ENCODE measurements around the gene PARVB. TPM values are rescaled to one million over a fixed set of nuclear protein-coding genes. Genes with fewer than 3 reads are reported as not detected.

Gene PARVB, protein sequence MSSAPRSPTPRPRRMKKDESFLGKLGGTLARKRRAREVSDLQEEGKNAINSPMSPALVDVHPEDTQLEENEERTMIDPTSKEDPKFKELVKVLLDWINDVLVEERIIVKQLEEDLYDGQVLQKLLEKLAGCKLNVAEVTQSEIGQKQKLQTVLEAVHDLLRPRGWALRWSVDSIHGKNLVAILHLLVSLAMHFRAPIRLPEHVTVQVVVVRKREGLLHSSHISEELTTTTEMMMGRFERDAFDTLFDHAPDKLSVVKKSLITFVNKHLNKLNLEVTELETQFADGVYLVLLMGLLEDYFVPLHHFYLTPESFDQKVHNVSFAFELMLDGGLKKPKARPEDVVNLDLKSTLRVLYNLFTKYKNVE
- total RNA-seq, result 122 and 123 TPM in 2 replicates

DNA sequence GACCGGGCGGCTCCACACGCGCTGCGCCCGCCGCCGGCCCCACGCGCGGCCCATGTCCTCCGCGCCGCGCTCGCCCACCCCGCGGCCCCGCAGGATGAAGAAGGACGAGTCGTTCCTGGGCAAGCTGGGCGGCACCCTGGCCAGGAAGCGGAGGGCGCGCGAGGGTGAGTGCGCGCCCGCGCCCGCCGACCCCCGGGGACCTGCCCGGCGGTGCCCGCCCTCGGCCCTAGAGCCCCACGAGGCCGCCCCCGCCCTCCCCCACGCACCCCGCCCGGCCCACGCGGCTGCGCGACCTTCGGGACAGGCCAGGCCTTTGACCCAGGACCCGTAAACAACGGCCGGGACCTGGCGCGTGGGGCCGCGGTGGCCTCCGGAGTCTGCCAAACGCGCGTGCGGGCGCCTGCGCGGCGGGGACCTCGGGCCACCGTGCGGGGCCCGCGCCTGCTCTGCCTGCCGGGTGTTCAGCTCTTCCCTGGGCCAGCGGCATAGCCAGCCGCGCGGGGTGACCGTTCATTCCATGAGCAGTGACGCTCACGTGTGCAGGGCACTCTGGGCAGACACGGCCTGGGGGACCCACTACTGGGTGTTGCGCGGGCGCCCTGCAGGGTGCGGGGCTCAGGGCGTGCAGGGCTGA is at the start of gene PARVB:
PARVB (plus strand) TSS at position 15 of the 634 bp plus-strand sequence; CDS start at position 53, 38 bp downstream.
- H3K4me1 Mint-ChIP-seq (ENCODE audit: low read depth), result peaks cover 42% of the 10 kb centered on the region
- H3K27me3 Mint-ChIP-seq (ENCODE audit: low read depth), result no peaks in the 10 kb centered on the region
- H3K4me3 Mint-ChIP-seq (ENCODE audit: low read depth), result peak within 1 kb of the TSS; percentile 94
- DNase-seq (ENCODE audit: low spot score), result peak; percentile 21
- H3K36me3 Mint-ChIP-seq (ENCODE audit: low read depth), result peaks cover 30% of the 10 kb centered on the region
- H3K9me3 Mint-ChIP-seq, result no peaks in the 10 kb centered on the region
- intact Hi-C loops (cut with micrococcal nuclease), result loop anchor here (10.0 kb wide), 3 partner anchors 60 to 160 kb away; partner anchors contain the start of genes PARVG and SAMM50
- peak within 1 kb of the TSS; percentile 98 for H3K27ac Mint-ChIP-seq

DNA sequence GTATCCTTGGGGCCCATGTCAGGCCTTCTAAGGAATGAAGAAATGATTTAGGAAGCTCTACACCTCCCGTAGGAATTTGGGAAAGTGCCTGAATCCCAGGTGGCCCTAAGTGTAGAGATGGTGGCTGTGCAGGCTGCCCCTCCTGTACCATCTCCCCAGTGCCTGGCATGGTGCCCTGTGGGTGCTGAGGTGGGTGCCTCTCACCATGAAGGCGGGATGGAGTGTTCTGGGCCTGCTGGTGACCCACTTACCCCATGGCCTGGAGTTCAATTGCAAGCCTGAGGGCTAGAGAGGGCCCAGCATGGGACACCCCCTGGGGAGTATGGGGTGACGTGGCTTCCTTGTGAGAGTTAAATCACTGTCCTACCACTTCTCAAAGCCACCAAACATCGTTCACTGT is 49.1 kb upstream of the PARVB start:
- no peaks in the 10 kb centered on the region for H3K27me3 Mint-ChIP-seq (ENCODE audit: low read depth)
- no peak overlapping the region for H3K4me3 Mint-ChIP-seq (ENCODE audit: low read depth)
- H3K9me3 Mint-ChIP-seq, result no peaks in the 10 kb centered on the region
- intact Hi-C loops (cut with micrococcal nuclease), result no loop called here
- no peak for DNase-seq (ENCODE audit: low spot score)
- H3K27ac Mint-ChIP-seq, result no peak overlapping the region
- peaks cover 69% of the 10 kb centered on the region for H3K36me3 Mint-ChIP-seq (ENCODE audit: low read depth)
- no peaks in the 10 kb centered on the region for H3K4me1 Mint-ChIP-seq (ENCODE audit: low read depth)

DNA sequence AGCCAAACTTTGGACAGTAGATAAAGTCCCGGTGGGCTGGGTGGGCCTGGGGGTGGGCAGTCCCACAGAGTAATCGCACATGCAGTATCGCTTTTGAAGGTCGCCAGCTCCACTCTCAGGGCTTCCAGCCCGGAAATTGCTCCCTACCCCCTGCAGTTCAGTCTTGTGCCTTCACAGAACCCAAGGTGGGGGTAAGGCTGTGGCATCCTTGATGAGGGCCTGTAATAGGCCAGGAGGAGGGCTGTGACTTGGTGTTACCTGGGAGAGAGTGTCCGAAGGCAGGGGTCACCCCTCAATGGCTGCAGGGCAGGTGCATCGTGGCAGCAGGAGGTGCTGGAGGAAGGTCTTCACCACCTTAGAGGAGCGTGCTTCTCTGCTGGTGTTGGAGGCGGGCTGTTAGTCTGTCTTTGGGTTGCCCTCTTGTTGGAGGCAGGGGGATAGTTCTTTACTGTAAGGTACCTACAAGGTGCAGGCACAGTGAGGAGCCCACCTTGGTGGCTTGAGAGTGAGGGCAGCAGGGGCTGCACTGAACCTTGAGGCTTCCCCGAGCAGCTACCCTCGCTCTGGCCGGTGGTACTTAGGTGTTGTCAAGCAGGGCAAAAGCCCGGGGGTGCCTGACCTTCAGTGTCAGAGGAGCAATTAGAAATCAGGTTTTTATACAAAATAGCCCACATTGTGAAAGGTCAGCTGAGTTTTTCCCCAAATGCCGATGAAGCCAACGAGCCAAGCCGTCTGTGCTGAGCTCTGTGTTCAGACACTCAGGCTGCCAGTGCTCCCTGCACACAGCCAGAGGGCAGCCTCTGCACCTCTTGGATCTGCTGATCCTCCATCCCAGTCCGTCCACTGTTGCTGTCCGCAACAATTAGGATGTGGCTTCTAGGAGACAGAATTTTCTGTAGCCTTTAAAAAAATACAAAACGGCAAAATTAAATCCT is 47.0 kb upstream of the PARVB start:
- Mint-ChIP-seq H3K36me3 (ENCODE audit: low read depth) (peaks cover 74% of the 10 kb centered on the region), H3K4me3 (ENCODE audit: low read depth) (no peak overlapping the region), H3K4me1 (ENCODE audit: low read depth) (no peaks in the 10 kb centered on the region), H3K9me3 (no peaks in the 10 kb centered on the region), H3K27me3 (ENCODE audit: low read depth) (no peaks in the 10 kb centered on the region), H3K27ac (no peak overlapping the region)
- intact Hi-C loops (cut with micrococcal nuclease), result no loop called here
- DNase-seq (ENCODE audit: low spot score), result no peak

DNA sequence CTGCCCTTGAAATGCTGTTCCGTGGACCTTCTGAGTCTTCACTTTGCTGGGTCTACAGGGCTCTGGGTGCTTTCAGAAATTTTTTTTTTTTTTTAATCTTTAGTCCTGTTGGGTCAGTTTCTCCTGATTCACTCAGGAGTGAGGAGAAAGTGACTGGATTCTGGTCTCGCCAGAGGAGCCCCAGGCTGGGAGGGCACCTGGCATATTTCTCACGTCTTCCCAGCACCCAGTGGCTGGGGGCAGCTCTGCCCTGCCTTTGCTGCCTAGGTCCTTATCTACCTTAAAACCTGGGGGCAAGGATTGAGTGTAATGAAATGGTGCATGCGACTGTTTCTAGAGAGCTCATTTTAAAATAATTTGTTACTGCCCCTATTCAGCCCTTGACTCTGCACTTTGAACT is 45.5 kb upstream of the PARVB start:
- H3K9me3 Mint-ChIP-seq, result no peaks in the 10 kb centered on the region
- H3K27ac Mint-ChIP-seq, result no peak overlapping the region
- intact Hi-C loops (cut with micrococcal nuclease), result no loop called here
- no peak overlapping the region for H3K4me3 Mint-ChIP-seq (ENCODE audit: low read depth)
- H3K36me3 Mint-ChIP-seq (ENCODE audit: low read depth), result peaks cover 67% of the 10 kb centered on the region
- H3K4me1 Mint-ChIP-seq (ENCODE audit: low read depth), result no peaks in the 10 kb centered on the region
- H3K27me3 Mint-ChIP-seq (ENCODE audit: low read depth), result no peaks in the 10 kb centered on the region
- no peak for DNase-seq (ENCODE audit: low spot score)

DNA sequence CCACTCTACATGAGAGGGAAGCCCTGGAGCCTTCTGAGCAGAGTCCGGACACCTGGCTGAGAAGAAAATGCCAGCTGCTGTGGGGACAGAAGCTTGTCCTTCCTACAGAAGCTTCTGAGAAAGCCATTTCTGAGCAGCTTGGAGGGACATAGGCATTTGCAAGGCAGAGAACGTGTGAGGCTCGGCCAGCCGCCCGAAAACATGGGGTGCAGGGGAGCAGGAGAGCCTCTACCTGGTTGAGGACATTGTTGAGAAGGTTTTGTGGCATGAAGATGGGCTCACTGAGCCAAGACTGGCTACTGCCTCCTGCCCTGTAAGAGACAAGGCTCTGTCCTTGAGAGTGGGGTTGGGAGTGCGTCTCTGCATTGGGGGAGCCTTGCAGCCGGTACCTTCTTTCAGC is 43.5 kb upstream of the PARVB start:
- no peaks in the 10 kb centered on the region for H3K27me3 Mint-ChIP-seq (ENCODE audit: low read depth)
- H3K36me3 Mint-ChIP-seq (ENCODE audit: low read depth), result peaks cover 63% of the 10 kb centered on the region
- no peak overlapping the region for H3K27ac Mint-ChIP-seq
- H3K4me1 Mint-ChIP-seq (ENCODE audit: low read depth), result no peaks in the 10 kb centered on the region
- DNase-seq (ENCODE audit: low spot score), result no peak
- H3K4me3 Mint-ChIP-seq (ENCODE audit: low read depth), result no peak overlapping the region
- H3K9me3 Mint-ChIP-seq, result no peaks in the 10 kb centered on the region
- intact Hi-C loops (cut with micrococcal nuclease), result no loop called here

DNA sequence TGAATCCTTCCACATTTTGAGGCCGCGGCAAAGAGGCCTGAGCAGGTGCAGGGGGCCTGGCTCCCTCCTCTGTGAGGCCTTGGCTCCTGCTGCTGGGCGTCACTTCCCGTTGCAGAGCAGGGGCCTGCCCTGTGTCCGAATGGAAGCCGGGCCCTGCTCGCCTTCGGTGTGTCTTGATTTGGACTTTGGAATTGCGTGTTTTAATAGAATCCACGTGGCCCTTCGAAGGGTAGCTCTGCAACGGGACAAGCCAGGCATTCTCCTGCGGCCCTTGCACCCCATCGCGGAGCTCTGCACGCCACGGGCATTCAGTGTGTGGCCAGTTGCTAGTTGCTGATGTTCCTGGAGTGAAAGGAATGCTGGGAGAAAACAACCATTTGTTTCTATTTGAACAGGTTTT is 43.1 kb upstream of the PARVB start:
- H3K27ac Mint-ChIP-seq, result no peak overlapping the region
- intact Hi-C loops (cut with micrococcal nuclease), result no loop called here
- H3K27me3 Mint-ChIP-seq (ENCODE audit: low read depth), result no peaks in the 10 kb centered on the region
- H3K36me3 Mint-ChIP-seq (ENCODE audit: low read depth), result peaks cover 61% of the 10 kb centered on the region
- no peak for DNase-seq (ENCODE audit: low spot score)
- H3K4me3 Mint-ChIP-seq (ENCODE audit: low read depth), result no peak overlapping the region
- no peaks in the 10 kb centered on the region for H3K4me1 Mint-ChIP-seq (ENCODE audit: low read depth)
- H3K9me3 Mint-ChIP-seq, result no peaks in the 10 kb centered on the region

DNA sequence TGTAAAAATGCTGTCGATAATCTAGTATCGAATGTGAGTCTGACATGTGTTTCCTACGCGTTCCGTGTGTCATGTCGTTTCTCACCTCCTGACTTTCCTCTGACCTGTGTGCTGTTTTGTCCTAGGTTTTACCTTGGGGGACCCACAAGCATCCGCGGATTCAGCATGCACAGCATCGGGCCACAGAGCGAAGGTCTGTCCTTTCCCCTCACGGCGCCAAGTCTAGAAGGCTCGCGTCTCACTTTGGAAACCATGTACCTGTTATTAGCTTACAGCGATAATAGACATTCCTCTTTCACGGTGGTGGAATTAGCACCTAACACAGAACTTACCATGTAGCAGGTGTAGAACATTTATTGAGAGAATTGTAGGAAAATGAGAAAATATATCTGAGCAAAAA is 40.3 kb upstream of the PARVB start:
- DNase-seq (ENCODE audit: low spot score), result no peak
- Mint-ChIP-seq H3K9me3 (no peaks in the 10 kb centered on the region), H3K4me1 (ENCODE audit: low read depth) (no peaks in the 10 kb centered on the region), H3K27me3 (ENCODE audit: low read depth) (no peaks in the 10 kb centered on the region), H3K27ac (no peak overlapping the region), H3K4me3 (ENCODE audit: low read depth) (no peak overlapping the region), H3K36me3 (ENCODE audit: low read depth) (peaks cover 59% of the 10 kb centered on the region)
- intact Hi-C loops (cut with micrococcal nuclease), result no loop called here

DNA sequence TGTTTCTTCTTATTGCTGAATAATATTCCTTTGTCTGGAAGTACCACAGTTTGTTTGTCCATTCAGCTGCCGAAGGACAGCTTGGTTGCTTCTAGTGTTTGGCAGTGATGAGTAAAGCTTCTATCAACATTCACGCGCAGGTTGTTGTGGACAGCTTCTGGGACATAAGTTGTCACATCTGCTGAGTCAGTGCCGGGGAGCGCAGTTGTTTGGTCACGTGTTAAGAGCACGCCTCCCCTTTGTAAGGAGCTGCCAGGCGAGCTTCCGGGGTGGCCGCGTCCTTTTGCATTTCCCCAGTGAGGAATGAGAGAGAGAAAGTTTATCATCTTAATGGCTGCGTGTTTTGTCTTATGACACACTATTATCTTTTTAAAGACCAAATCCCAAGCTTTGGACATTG is 38.6 kb upstream of the PARVB start:
- H3K4me3 Mint-ChIP-seq (ENCODE audit: low read depth), result no peak overlapping the region
- H3K36me3 Mint-ChIP-seq (ENCODE audit: low read depth), result peaks cover 51% of the 10 kb centered on the region
- H3K27me3 Mint-ChIP-seq (ENCODE audit: low read depth), result no peaks in the 10 kb centered on the region
- H3K27ac Mint-ChIP-seq, result no peak overlapping the region
- intact Hi-C loops (cut with micrococcal nuclease), result no loop called here
- no peaks in the 10 kb centered on the region for H3K9me3 Mint-ChIP-seq
- no peak for DNase-seq (ENCODE audit: low spot score)
- H3K4me1 Mint-ChIP-seq (ENCODE audit: low read depth), result no peaks in the 10 kb centered on the region

DNA sequence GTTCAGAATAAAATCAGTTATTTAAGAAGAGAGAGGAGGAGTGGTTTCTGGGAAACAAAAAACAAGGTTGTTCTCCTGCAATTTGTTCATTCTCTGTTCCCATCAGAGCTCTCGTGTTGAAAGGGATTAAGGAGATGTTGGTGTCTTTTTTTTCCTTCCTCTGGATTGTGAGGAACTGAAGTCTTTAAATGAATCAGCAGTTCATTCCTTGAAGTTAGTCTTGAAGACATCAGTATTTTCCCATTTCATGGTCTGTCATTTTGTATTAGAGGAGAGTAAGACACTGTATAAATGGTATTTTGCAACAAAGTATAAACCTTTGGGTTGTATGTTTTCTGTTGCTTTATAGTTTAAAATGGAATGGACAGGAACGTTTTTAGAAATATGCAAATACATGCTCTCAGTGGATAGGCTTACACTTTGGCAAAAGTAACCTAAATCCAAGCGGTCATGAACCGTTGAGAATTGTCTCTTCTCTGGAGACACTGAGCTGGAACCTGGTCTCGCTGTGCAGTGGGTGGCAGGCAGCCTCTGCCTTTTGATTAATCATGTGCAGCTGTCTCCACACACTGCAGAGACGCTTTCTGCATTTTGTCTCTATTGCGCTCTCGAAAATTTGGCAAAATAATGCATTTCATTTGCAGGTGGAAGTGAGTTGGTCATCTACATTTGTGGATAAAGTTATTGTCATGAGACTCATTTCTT is 35.8 kb upstream of the PARVB start:
- no peak overlapping the region for H3K4me3 Mint-ChIP-seq (ENCODE audit: low read depth)
- peaks cover under 1% of the 10 kb centered on the region for H3K4me1 Mint-ChIP-seq (ENCODE audit: low read depth)
- H3K27ac Mint-ChIP-seq, result no peak overlapping the region
- DNase-seq (ENCODE audit: low spot score), result no peak
- H3K36me3 Mint-ChIP-seq (ENCODE audit: low read depth), result peaks cover 61% of the 10 kb centered on the region
- intact Hi-C loops (cut with micrococcal nuclease), result no loop called here
- H3K9me3 Mint-ChIP-seq, result no peaks in the 10 kb centered on the region
- H3K27me3 Mint-ChIP-seq (ENCODE audit: low read depth), result no peaks in the 10 kb centered on the region

DNA sequence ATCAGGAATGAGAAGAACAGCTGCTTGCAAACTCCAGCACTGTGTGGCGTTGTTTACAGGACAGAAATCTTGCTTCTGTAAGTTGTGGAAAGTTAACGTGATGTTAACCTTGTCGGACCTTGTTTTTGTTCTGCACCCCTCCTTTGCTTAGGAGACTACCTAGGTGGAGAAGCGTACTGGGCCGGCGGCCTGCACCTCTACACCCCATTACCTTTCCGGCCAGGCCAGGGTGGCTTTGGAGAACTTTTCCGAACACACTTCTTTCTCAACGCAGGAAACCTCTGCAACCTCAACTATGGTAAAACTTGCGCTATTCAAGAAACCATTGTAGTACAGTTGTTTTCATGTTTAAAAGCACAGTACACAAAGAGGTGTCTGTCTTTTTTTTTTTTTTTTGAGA is 35.1 kb upstream of the PARVB start:
- no peak overlapping the region for H3K4me3 Mint-ChIP-seq (ENCODE audit: low read depth)
- H3K9me3 Mint-ChIP-seq, result no peaks in the 10 kb centered on the region
- intact Hi-C loops (cut with micrococcal nuclease), result no loop called here

DNA sequence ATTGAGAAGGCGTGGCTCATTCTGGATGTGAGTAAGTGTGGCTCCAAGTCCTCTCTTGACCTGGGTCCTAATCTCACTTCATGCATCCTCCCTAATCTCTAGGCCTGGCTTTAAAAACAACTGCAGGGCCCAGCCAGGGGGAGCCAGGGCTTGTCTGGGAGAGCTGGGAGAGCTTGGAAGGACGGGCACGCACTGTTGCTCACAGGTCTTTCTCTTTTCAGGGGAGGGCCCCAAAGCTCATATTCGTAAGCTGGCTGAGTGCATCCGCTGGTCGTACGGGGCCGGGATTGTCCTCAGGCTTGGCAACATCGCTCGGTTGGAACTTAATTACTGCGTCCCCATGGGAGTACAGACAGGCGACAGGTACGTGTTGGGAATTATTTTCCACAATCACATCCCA is 34.1 kb upstream of the PARVB start:
- intact Hi-C loops (cut with micrococcal nuclease), result no loop called here
- Mint-ChIP-seq H3K27me3 (ENCODE audit: low read depth) (no peaks in the 10 kb centered on the region), H3K27ac (no peak overlapping the region), H3K4me3 (ENCODE audit: low read depth) (no peak overlapping the region), H3K4me1 (ENCODE audit: low read depth) (peaks cover 8% of the 10 kb centered on the region), H3K36me3 (ENCODE audit: low read depth) (peaks cover 71% of the 10 kb centered on the region), H3K9me3 (no peaks in the 10 kb centered on the region)
- DNase-seq (ENCODE audit: low spot score), result no peak

More for the DNA sequence above, 35.1 kb upstream of the PARVB start:
- no peaks in the 10 kb centered on the region for H3K27me3 Mint-ChIP-seq (ENCODE audit: low read depth)
- H3K27ac Mint-ChIP-seq, result no peak overlapping the region
- peaks cover 3% of the 10 kb centered on the region for H3K4me1 Mint-ChIP-seq (ENCODE audit: low read depth)
- no peak for DNase-seq (ENCODE audit: low spot score)
- H3K36me3 Mint-ChIP-seq (ENCODE audit: low read depth), result peaks cover 63% of the 10 kb centered on the region

DNA sequence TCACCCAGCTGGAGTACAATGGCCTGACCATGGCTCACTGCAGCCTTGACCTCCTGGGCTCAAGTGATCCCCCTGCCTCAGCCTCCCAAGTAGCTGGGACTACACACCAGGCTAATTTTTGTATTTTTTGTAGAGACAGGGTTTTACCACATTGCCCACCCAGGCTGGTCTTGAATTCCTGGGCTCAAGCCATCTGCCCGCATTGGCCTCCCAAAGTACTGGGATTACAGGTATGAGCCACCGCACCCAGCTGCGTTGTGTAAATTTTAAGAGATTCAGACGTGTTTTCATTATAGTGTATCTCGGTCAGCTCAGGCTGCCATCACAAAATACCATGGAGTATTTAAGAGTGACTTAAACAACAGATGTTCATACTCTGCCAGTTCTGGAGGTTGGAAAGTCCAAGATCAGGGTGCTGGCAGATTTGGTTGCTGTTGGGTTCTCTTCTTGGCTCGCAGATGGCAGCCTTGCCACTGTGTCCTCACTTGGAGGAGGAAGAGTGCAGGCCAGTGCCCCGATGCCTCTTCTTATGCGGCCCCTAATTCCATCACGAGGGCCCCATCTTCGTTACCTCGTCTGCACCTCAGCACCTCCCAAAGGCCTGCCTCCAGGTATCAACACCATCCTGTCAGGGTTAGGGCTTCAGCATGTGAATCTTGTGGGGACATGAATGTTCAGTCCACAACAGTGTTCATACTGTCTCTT is 32.6 kb upstream of the PARVB start:
- no peaks in the 10 kb centered on the region for H3K27me3 Mint-ChIP-seq (ENCODE audit: low read depth)

More for the DNA sequence above, 32.6 kb upstream of the PARVB start:
- no peak overlapping the region for H3K4me3 Mint-ChIP-seq (ENCODE audit: low read depth)
- H3K27ac Mint-ChIP-seq, result no peak overlapping the region
- H3K36me3 Mint-ChIP-seq (ENCODE audit: low read depth), result peaks cover 68% of the 10 kb centered on the region
- peaks cover 14% of the 10 kb centered on the region for H3K4me1 Mint-ChIP-seq (ENCODE audit: low read depth)
- DNase-seq (ENCODE audit: low spot score), result no peak
- H3K9me3 Mint-ChIP-seq, result no peaks in the 10 kb centered on the region
- intact Hi-C loops (cut with micrococcal nuclease), result no loop called here

Measured in activated T-helper 2 cell treated with anti-CD3 and anti-CD28 coated beads, Interferon-gamma antibody, Interleukin-2, Interleukin-4, amounts not matched to agents 10 μg/mL and 5 μg/mL and 100 μg/mL, durations not matched to agents 14 hours and 24 hours and 36 hours (primary cell).